HG02642 (cell line): ENCODE measurements around the gene SLC4A11.

Experiments
- ATAC-seq: cut with Tn5 transposase; IDR thresholded peaks from one replicate; pipeline ENCODE4 v1.9.1; 2021; ENCODE audit warnings: mild to moderate bottlenecking; ENCODE audit not compliant: unreplicated experiment, poor library complexity

The SLC4A11 gene

GRCh38 chr20:3247638-3248037 is 8.6 kb upstream of the SLC4A11 start:
- ATAC-seq: no peak

- ATAC-seq: no peak
Measured at GRCh38 chr20:3246682-3247081, 7.7 kb upstream of the SLC4A11 start.

GRCh38 chr20:3245711-3246110 is 6.7 kb upstream of the SLC4A11 start:
- ATAC-seq: no peak

- ATAC-seq: no peak
Measured at GRCh38 chr20:3245156-3245555, 6.2 kb upstream of the SLC4A11 start.

DNA sequence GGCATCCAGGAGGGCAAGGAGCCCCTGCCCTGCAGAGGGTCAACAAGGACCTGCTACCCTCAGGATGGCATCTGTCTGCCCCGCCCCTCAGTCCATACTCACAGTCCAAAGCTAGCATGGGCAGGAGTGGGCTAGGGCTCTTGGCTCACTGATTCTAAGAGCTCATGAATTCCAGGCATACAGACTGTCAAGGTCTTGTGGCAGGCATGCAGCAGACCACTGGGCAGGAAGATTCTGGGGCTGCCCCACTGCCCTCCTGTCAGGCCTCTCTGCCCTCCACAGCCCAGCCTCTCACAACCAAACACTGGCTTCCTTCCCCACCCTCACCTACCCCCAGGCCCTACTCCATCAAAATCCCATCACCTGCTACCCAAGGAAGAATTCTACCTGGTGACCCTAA is 5.6 kb upstream of the SLC4A11 start:
- ATAC-seq: no peak

- ATAC-seq: no peak
Measured at GRCh38 chr20:3243718-3244358, 4.8 kb upstream of the SLC4A11 start.

DNA sequence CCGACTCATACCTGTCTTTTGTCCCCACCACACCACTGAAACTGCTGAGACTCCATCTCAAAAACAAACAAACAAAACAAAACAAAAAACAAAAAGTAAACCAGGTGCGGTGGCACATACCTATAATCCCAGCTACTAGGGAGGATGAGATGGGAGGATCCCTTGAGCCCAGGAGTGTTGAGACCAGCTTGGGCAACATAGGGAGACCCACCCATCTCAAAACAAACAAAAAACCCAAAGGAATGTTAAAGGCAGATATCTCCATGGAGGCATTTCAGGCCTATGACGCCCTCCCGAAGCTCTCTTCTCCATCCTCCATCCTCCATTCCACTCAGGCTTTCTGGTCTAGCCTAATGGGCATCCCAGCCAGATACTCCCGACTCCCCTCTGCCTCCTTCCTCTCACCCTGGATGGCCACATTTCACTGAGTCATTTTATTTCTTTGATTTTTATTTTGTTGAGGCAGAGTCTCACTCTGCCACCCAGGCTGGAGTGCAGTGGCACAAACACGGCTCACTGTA is 3.2 kb upstream of the SLC4A11 start:
- no peak for ATAC-seq

DNA sequence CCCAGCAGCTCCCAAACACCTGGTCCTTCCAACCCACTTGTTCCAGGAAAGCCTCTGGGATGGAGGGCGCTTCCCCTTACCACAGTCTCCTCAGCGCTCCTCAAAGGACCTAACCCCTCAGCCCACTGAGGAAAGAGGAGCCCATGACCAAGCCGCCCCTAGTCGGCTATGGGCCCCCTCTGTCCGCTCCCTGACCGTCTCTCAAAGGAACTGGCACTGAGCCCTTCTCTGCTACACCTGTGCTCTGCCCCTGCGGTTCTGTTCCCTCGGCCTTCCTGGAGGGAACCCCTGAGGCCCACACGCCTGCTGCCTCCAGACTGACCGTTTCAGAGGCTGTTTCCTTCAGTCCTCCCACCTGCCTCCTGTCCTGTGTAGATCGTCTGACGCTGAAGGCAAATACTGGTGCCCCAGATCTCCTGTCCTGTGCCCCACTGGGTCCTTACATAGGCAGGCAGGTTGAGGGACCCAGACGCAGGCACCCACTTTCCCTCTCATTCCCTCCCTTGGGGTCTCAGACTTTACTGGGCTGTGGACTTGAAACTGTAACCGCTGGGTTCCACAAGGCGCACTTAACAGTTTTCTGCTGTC is 1.9 kb upstream of the SLC4A11 start:
- ATAC-seq: no peak

- no peak for ATAC-seq
Measured at GRCh38 chr20:3239867-3240775, 1.1 kb upstream of the SLC4A11 start.

GRCh38 chr20:3238616-3239025 is 369 bp downstream of the SLC4A11 start:
- peak; percentile 29 for ATAC-seq

DNA sequence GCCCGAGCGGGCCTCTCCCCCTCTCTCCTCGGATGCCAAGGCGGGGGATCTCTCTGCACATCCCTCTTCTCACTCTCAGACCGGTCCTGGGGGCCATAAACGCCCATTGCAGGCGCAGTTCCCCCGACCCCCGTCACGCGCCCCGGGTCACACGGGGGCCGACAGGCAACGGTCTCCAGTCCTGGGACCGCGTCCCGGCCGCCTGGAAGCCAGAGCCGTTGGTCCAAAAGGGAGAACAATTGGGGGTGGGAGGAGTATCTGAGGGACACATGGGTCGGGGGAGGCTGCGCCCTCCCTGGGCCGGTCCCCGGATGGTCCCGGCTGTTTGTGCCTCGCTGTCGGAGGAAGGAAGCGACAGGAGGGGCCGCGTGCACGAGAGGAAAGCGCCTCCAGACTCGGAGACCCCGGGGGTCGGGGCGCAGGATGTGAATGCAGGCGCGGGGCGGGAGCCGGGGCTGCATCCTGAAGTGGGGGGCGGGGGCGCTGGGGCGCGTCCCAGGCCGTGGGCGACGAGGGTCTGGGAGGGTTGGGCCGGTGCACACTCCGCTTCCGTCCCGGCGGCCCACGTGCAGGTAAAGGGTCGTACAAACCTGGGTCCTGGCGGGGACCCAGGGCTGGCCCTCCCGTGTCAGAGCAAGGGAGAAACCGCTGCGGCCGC is 903 bp downstream of the SLC4A11 start:
- ATAC-seq: no peak

GRCh38 chr20:3237011-3237957 is 1.7 kb downstream of the SLC4A11 start:
- ATAC-seq: no peak

GRCh38 chr20:3235666-3236324 is 3.2 kb downstream of the SLC4A11 start:
- no peak for ATAC-seq

GRCh38 chr20:3233991-3234498 is 4.9 kb downstream of the SLC4A11 start:
- no peak for ATAC-seq

GRCh38 chr20:3233131-3233990 is 5.6 kb downstream of the SLC4A11 start:
- no peak for ATAC-seq

DNA sequence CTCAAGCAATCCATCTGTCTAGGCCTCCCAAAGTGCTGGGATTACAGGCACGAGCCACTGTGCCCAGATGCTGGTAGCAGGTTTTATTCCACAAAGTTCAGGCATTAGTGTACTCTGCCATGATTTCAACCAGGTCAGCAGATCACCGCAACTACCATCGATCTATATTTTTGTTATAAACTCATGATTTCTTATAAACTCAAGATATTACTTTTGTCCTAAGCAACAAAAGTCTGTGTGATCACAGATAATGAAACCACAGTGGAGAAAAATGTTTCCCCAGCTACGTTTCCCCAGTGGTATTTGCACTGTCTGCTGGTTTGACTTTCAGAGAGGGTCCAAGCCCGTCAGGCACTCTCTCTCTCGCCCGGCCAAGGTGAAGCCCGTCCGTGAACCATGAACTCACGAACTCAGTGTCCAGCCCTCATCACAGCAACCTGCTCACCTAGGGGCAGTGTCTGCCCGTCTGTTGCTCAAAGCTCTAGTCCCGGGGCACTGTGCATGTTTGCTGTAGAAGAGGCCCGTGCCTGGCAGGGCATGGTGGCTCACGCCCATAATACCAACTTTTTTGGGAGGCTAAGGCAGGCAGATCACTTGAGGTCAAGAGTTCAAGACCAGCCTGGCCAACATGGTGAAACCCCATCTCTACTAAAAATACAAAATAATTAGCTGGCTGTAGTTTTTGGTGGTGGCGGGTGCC is 7.0 kb downstream of the SLC4A11 start:
- ATAC-seq: no peak

GRCh38 chr20:3231116-3231515 is 7.9 kb downstream of the SLC4A11 start:
- ATAC-seq: no peak
